ENCODE data around the gene SPOCK1. TPM values are rescaled to one million over a fixed set of nuclear protein-coding genes. Genes with fewer than 3 reads are reported as not detected.

The SPOCK1 gene
- total RNA-seq, 1 donor from 2014 or later: 43.4 TPM

- no peak for DNase-seq (ENCODE audit: low spot score)
- intact Hi-C loops (cut with DNase I): loop anchor here (10.0 kb wide), 1 partner anchor 511 kb away; no protein-coding TSS in a partner anchor
These were observed 183.4 kb downstream of the SPOCK1 start for GRCh38 chr5:137315534-137316345.

- intact Hi-C loops (cut with DNase I): loop anchor here (10.0 kb wide), 1 partner anchor 510 kb away; no protein-coding TSS in a partner anchor
These were observed 184.0 kb downstream of the SPOCK1 start for GRCh38 chr5:137315109-137315508.

GRCh38 chr5:137313526-137314175, 185.5 kb downstream of the SPOCK1 start:
- intact Hi-C loops (cut with DNase I): loop anchor here (10.0 kb wide), 1 partner anchor 509 kb away; no protein-coding TSS in a partner anchor

More at GRCh38 chr5:137315109-137315508, 184.0 kb downstream of the SPOCK1 start:
- no peak for DNase-seq (ENCODE audit: low spot score)

GRCh38 chr5:137312011-137312410, 187.1 kb downstream of the SPOCK1 start:
- intact Hi-C loops (cut with DNase I): loop anchor here (10.0 kb wide), 1 partner anchor 507 kb away; no protein-coding TSS in a partner anchor
- peak; percentile 56 for DNase-seq (ENCODE audit: low spot score)

More at GRCh38 chr5:137313526-137314175, 185.5 kb downstream of the SPOCK1 start:
- DNase-seq (ENCODE audit: low spot score): no peak

- DNase-seq (ENCODE audit: low spot score): no peak
- intact Hi-C loops (cut with DNase I): loop anchor here (10.0 kb wide), 1 partner anchor 505 kb away; no protein-coding TSS in a partner anchor
These were observed 188.9 kb downstream of the SPOCK1 start for GRCh38 chr5:137310051-137310730.

- intact Hi-C loops (cut with DNase I): no loop called here
- DNase-seq (ENCODE audit: low spot score): no peak
These were observed 189.8 kb downstream of the SPOCK1 start for GRCh38 chr5:137309290-137309689.

GRCh38 chr5:137308311-137308710, 190.8 kb downstream of the SPOCK1 start:
- no peak for DNase-seq (ENCODE audit: low spot score)
- intact Hi-C loops (cut with DNase I): no loop called here

GRCh38 chr5:137306903-137307302, 192.2 kb downstream of the SPOCK1 start:
- intact Hi-C loops (cut with DNase I): no loop called here
- DNase-seq (ENCODE audit: low spot score): no peak

- intact Hi-C loops (cut with DNase I): no loop called here
- DNase-seq (ENCODE audit: low spot score): no peak
These were observed 193.0 kb downstream of the SPOCK1 start for GRCh38 chr5:137305971-137306602.

- intact Hi-C loops (cut with DNase I): no loop called here
- DNase-seq (ENCODE audit: low spot score): no peak
These were observed 194.8 kb downstream of the SPOCK1 start for GRCh38 chr5:137304226-137304874.

- intact Hi-C loops (cut with DNase I): no loop called here
- DNase-seq (ENCODE audit: low spot score): no peak
These were observed 195.6 kb downstream of the SPOCK1 start for GRCh38 chr5:137303509-137303908.

- DNase-seq (ENCODE audit: low spot score): no peak
These were observed 198.5 kb downstream of the SPOCK1 start for GRCh38 chr5:137300411-137301240.

GRCh38 chr5:137296213-137296781, 202.8 kb downstream of the SPOCK1 start:
- intact Hi-C loops (cut with DNase I): no loop called here
- no peak for DNase-seq (ENCODE audit: low spot score)

More at GRCh38 chr5:137300411-137301240, 198.5 kb downstream of the SPOCK1 start:
- intact Hi-C loops (cut with DNase I): no loop called here

GRCh38 chr5:137294604-137295003, 204.5 kb downstream of the SPOCK1 start:
- no peak for DNase-seq (ENCODE audit: low spot score)
- intact Hi-C loops (cut with DNase I): no loop called here

GRCh38 chr5:137292461-137293027, 206.6 kb downstream of the SPOCK1 start:
- intact Hi-C loops (cut with DNase I): no loop called here
- no peak for DNase-seq (ENCODE audit: low spot score)

GRCh38 chr5:137291436-137291835, 207.7 kb downstream of the SPOCK1 start:
- no peak for DNase-seq (ENCODE audit: low spot score)
- intact Hi-C loops (cut with DNase I): no loop called here

GRCh38 chr5:137291031-137291430, 208.1 kb downstream of the SPOCK1 start:
- no peak for DNase-seq (ENCODE audit: low spot score)
- intact Hi-C loops (cut with DNase I): no loop called here
